Uterus (tissue), 2 donors: ENCODE data around the gene ATP2C2.

ENCODE experiments used
- CTCF ChIP-seq, 4 experiments: fragments of 200-600 bp in 2 of 4; fragments of 450-650 bp in 2 of 4; sonication (generic) in 2 of 4; IDR thresholded peaks; one replicate each; pipeline ENCODE4 v1.5.1; 2016 to 2019; ENCODE audit warnings: antibody characterized with exemption in 4 of 4, mild to moderate bottlenecking in 2 of 4, moderate library complexity in 1 of 4
- POLR2A ChIP-seq, 2 donors: fragments of 450-650 bp; IDR thresholded peaks; one replicate each; pipeline ENCODE4 v1.6.1; 2016; ENCODE audit warnings: antibody characterized with exemption in 2 of 2, mild to moderate bottlenecking in 1 of 2, moderate library complexity in 1 of 2

- TF ChIP-seq CTCF (IDR thresholded peaks at IDR 0.05) (no peak), POLR2A (IDR thresholded peaks at IDR 0.05) (no peak)
Measured at GRCh38 chr16:84487358-84487757, 119.0 kb downstream of the ATP2C2 start.
